ENCODE data around the gene GOLGA3. TPM values are rescaled to one million over a fixed set of nuclear protein-coding genes. Genes with fewer than 3 reads are reported as not detected.
"Not testable (repeated sequence)": the region's sequence is repeated elsewhere in the genome, so short reads cannot be mapped to it uniquely, and the experiment has no call there.

Gene GOLGA3
- total RNA-seq, 1 experiment from 2014 or later, result 62.2 TPM

- no peak overlapping the region for H3K4me3 ChIP-seq (ENCODE audit: low read depth, low read length)
- ChIA-PET POLR2A (no interaction called here), CTCF (interaction anchor here (0.6 kb wide), 1 partner anchor 109 kb away, joined by 3 read pairs; no protein-coding TSS in a partner anchor)
- Mint-ChIP-seq H3K9me3 (ENCODE audit: unreplicated experiment) (no peaks in the 10 kb centered on the region), H3K27ac (ENCODE audit: unreplicated experiment) (no peak overlapping the region), H3K4me3 (ENCODE audit: unreplicated experiment) (no peak overlapping the region), H3K27me3 (ENCODE audit: insufficient read depth, unreplicated experiment) (no peaks in the 10 kb centered on the region), H3K4me1 (ENCODE audit: low read depth, unreplicated experiment) (no peaks in the 10 kb centered on the region), H3K36me3 (ENCODE audit: insufficient read depth, unreplicated experiment) (peaks cover 96% of the 10 kb centered on the region)
- no peaks in the 10 kb centered on the region for H3K36me3 ChIP-seq (ENCODE audit: control insufficient read depth, insufficient read depth, low read length)
- DNase-seq, result peak in 1 of 2 experiments; percentile 48
- no peaks in the 10 kb centered on the region for H3K4me1 ChIP-seq
- no peaks in the 10 kb centered on the region for H3K27me3 ChIP-seq (replicated peaks; ENCODE audit: control insufficient read depth, insufficient read depth, low read length)
- no peaks in the 10 kb centered on the region for H3K9me3 ChIP-seq
- intact Hi-C loops (cut with micrococcal nuclease; ENCODE audit: unreplicated experiment), result no loop called here
- no TSS peak for BruUV-seq (replicated peaks)
- TF ChIP-seq CTCF (IDR thresholded peaks at IDR 0.05; ENCODE audit: insufficient read depth in 1 of 2, low read depth in 1 of 2, low read length in 1 of 2, severe bottlenecking in 1 of 2, unreplicated experiment in 1 of 2), result peak in 1 of 2 experiments; percentile 28
Observed at GRCh38 chr12:132754160-132754932, 74.3 kb downstream of the GOLGA3 start.

- DNase-seq; H3K4me3 ChIP-seq (ENCODE audit: low read depth, low read length); H3K36me3 ChIP-seq (ENCODE audit: control insufficient read depth, insufficient read depth, low read length); CTCF ChIA-PET; H3K27me3 Mint-ChIP-seq (ENCODE audit: insufficient read depth, unreplicated experiment); H3K4me1 Mint-ChIP-seq (ENCODE audit: low read depth, unreplicated experiment); POLR2A ChIA-PET; BruUV-seq (replicated peaks); H3K27ac Mint-ChIP-seq (ENCODE audit: unreplicated experiment); H3K4me1 ChIP-seq; H3K4me3 Mint-ChIP-seq (ENCODE audit: unreplicated experiment); H3K9me3 ChIP-seq; H3K9me3 Mint-ChIP-seq (ENCODE audit: unreplicated experiment); H3K27me3 ChIP-seq (replicated peaks; ENCODE audit: control insufficient read depth, insufficient read depth, low read length); intact Hi-C loops (cut with micrococcal nuclease; ENCODE audit: unreplicated experiment): not testable (repeated sequence)
- H3K36me3 Mint-ChIP-seq (ENCODE audit: insufficient read depth, unreplicated experiment), result peaks cover 96% of the 10 kb centered on the region
Observed at GRCh38 chr12:132753670-132754069, 75.0 kb downstream of the GOLGA3 start.

- Histone ChIP-seq H3K36me3 (ENCODE audit: control insufficient read depth, insufficient read depth, low read length) (no peaks in the 10 kb centered on the region), H3K4me3 (ENCODE audit: low read depth, low read length) (no peak overlapping the region), H3K9me3 (no peaks in the 10 kb centered on the region), H3K27me3 (replicated peaks; ENCODE audit: control insufficient read depth, insufficient read depth, low read length) (no peaks in the 10 kb centered on the region), H3K4me1 (no peaks in the 10 kb centered on the region)
- peaks cover 99% of the 10 kb centered on the region for H3K36me3 Mint-ChIP-seq (ENCODE audit: insufficient read depth, unreplicated experiment)
- no peak for TF ChIP-seq CTCF (IDR thresholded peaks at IDR 0.05; ENCODE audit: insufficient read depth in 1 of 2, low read depth in 1 of 2, low read length in 1 of 2, severe bottlenecking in 1 of 2, unreplicated experiment in 1 of 2)
- no TSS peak for BruUV-seq (replicated peaks)
- ChIA-PET CTCF (no interaction called here), POLR2A (interaction anchor here (0.6 kb wide), 1 partner anchor 11 kb away, joined by 3 read pairs; no protein-coding TSS in a partner anchor)
- no peak overlapping the region for H3K4me3 Mint-ChIP-seq (ENCODE audit: unreplicated experiment)
- no peak for DNase-seq
- H3K27ac Mint-ChIP-seq (ENCODE audit: unreplicated experiment), result no peak overlapping the region
- no peaks in the 10 kb centered on the region for H3K9me3 Mint-ChIP-seq (ENCODE audit: unreplicated experiment)
- H3K27me3 Mint-ChIP-seq (ENCODE audit: insufficient read depth, unreplicated experiment), result no peaks in the 10 kb centered on the region
- H3K4me1 Mint-ChIP-seq (ENCODE audit: low read depth, unreplicated experiment), result no peaks in the 10 kb centered on the region
- intact Hi-C loops (cut with micrococcal nuclease; ENCODE audit: unreplicated experiment), result no loop called here
Observed at GRCh38 chr12:132748319-132748718, 80.3 kb downstream of the GOLGA3 start.
